IPS DF 6.9 (cell line): ENCODE measurements around the gene TP53TG3E.
"Not testable (repeated sequence)": the region's sequence is repeated elsewhere in the genome, so short reads cannot be mapped to it uniquely, and the experiment has no call there.

Experiments used
- DNase-seq: peaks from one replicate; pipeline ENCODE4 v3.0.0-alpha.2; 2013; ENCODE audit warnings: low read depth, low spot score
- H3K27ac ChIP-seq: one replicate; pipeline ENCODE4 v1.5.1; 2013; ENCODE audit warnings: low read length, control low read depth
- H3K27me3 ChIP-seq: 2 replicates; pipeline ENCODE4 v1.6.1; 2013; ENCODE audit warnings: mild to moderate bottlenecking, low read length; ENCODE audit not compliant: control insufficient read depth, insufficient read depth
- H3K36me3 ChIP-seq: 2 replicates; pipeline ENCODE4 v1.6.1; 2013; ENCODE audit warnings: low read length; ENCODE audit not compliant: control insufficient read depth, insufficient read depth
- H3K4me1 ChIP-seq: 2 replicates; pipeline ENCODE4 v1.6.1; 2013; ENCODE audit warnings: low read length; ENCODE audit not compliant: control insufficient read depth, insufficient read depth
- H3K4me3 ChIP-seq: 2 replicates; pipeline ENCODE4 v1.5.1; 2013; ENCODE audit warnings: mild to moderate bottlenecking, low read length
- H3K9me3 ChIP-seq: 2 replicates; pipeline ENCODE4 v1.6.1; 2013; ENCODE audit warnings: low read length, inconsistent platforms; ENCODE audit not compliant: control insufficient read depth, insufficient read depth
- WGBS: extraction: QIAGEN DNeasy Blood & Tissue Kit; methylation state at CpG from one replicate; pipeline ENCODE4 v1.1.7; 2013; ENCODE audit warnings: mixed read lengths, missing lambda C conversion rate; ENCODE audit not compliant: insufficient read length, insufficient coverage; 5-methylcytosine and 5-hydroxymethylcytosine counted together

The TP53TG3E gene, protein sequence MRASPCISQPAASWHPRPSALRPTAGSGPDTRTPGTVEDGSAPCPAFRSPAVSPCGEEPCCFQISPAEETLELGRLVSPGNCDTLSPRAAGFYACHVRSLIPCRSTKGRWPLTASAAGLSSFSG

GRCh38 chr16:33304006-33304405 is at the start of gene TP53TG3E:
Gene TP53TG3E, plus strand, starts transcription at chr16:33304306. Its CDS starts 68 bp downstream, at chr16:33304374.
- H3K4me1 ChIP-seq, H3K36me3 ChIP-seq, DNase-seq, H3K9me3 ChIP-seq, H3K27ac ChIP-seq, H3K4me3 ChIP-seq, H3K27me3 ChIP-seq: not testable (repeated sequence)
- no CpG with 5 or more reads among the region's 25 CpGs for WGBS

DNA sequence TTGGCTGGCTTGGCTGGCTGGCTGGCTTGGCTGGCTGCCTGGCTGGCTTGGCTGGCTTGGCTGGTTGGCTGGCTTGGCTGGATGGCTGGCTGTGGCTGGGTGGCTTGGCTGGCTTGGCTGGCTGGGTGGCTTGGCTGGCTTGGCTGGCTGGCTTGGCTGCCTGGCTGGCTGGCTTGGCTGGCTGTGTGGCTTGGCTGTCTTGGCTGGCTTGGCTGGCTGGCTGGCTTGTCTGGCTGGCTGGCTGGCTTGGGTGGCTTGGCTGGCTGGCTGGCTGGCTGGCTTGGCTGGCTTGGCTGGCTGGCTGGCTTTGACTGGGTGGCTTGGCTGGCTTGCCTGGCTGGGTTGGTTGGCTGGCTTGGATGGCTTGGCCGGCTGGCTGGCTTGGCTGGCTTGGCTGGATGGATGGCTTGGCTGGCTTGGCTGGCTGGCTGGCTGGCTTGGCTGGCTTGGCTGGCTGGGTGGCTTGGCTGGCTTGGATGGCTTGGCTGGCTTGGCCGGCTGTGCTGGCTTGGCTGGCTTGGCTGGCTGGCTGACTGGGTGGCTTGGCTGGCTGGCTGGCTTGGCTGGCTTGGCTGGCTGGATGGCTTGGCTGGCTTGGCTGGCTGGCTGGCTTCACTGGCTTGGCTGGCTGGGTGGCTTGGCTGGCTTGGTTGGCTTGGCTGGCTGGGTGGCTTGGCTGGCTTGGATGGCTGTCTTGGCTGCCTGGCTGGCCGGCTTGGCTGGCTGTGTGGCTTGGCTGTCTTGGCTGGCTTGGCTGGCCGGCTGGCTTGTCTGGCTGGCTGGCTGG is 32.3 kb downstream of the TP53TG3E start:
- H3K27me3 ChIP-seq, H3K4me1 ChIP-seq, H3K36me3 ChIP-seq, H3K4me3 ChIP-seq, H3K9me3 ChIP-seq, H3K27ac ChIP-seq, DNase-seq: not testable (repeated sequence)
- WGBS, result no CpG with 5 or more reads among the region's 4 CpGs

- not testable (repeated sequence) for H3K36me3 ChIP-seq, DNase-seq
- WGBS, result no CpG with 5 or more reads among the region's 5 CpGs
Observed at GRCh38 chr16:33337627-33338542, 33.8 kb downstream of the TP53TG3E start.

GRCh38 chr16:33338543-33338951 is 34.4 kb downstream of the TP53TG3E start:
- not testable (repeated sequence) for H3K27me3 ChIP-seq

More at GRCh38 chr16:33337627-33338542, 33.8 kb downstream of the TP53TG3E start:
- not testable (repeated sequence) for H3K27ac ChIP-seq, H3K27me3 ChIP-seq, H3K4me1 ChIP-seq, H3K4me3 ChIP-seq, H3K9me3 ChIP-seq

GRCh38 chr16:33339093-33340061 is 35.3 kb downstream of the TP53TG3E start:
- H3K36me3 ChIP-seq, H3K4me3 ChIP-seq, H3K27me3 ChIP-seq, DNase-seq, H3K4me1 ChIP-seq, H3K27ac ChIP-seq, H3K9me3 ChIP-seq: not testable (repeated sequence)
- no CpG with 5 or more reads among the region's 4 CpGs for WGBS

More at GRCh38 chr16:33338543-33338951, 34.4 kb downstream of the TP53TG3E start:
- H3K4me1 ChIP-seq, DNase-seq, H3K36me3 ChIP-seq, H3K4me3 ChIP-seq, H3K9me3 ChIP-seq, H3K27ac ChIP-seq: not testable (repeated sequence)
- no CpG with 5 or more reads among the region's 2 CpGs for WGBS
